ENCODE data around the gene METTL16.
"Not testable (repeated sequence)": the region's sequence is repeated elsewhere in the genome, so short reads cannot be mapped to it uniquely, and the experiment has no call there.

GRCh38 chr17:2531243-2531954 is 19.7 kb upstream of the METTL16 start:
- not testable (repeated sequence) for TF ChIP-seq CTCF (conservative IDR thresholded peaks at IDR 0.05 in 1 of 2, IDR thresholded peaks at IDR 0.05 in 1 of 2; ENCODE audit: extremely low read depth in 1 of 2, insufficient read depth in 1 of 2, low read depth in 1 of 2, low read length in 2 of 2); EZH2 (IDR thresholded peaks at IDR 0.05; ENCODE audit: borderline replicate concordance, low read length)
